Astrocyte of the cerebellum (primary cell): ENCODE measurements around the gene C1orf159.

Experiments used
- DNase-seq: peaks from one replicate; pipeline ENCODE4 v3.0.0-alpha.2; 2011; ENCODE audit warnings: low read depth
- H3K4me3 ChIP-seq: 2 replicates; pipeline ENCODE4 v1.5.1; 2011; ENCODE audit warnings: mild to moderate bottlenecking, low read depth, low read length, moderate library complexity
- CTCF ChIP-seq: IDR thresholded peaks from 2 replicates; pipeline ENCODE4 v1.5.1; 2012; ENCODE audit warnings: low read length, low read depth, moderate library complexity, mild to moderate bottlenecking; ENCODE audit errors: missing control alignments
- in situ Hi-C: cut with HindIII; loops from 2 replicates; pipeline ENCODE4 v1.10.0; 2017; ENCODE audit warnings: low sequenced_read_pairs

The C1orf159 gene

GRCh38 chr1:1162597-1163537 lies 47.0 kb upstream of the C1orf159 start:
- no peak for DNase-seq
- in situ Hi-C loops, result no loop called here
- no peak for TF ChIP-seq CTCF
- no peak overlapping the region for H3K4me3 ChIP-seq

GRCh38 chr1:1161683-1162079 lies 45.8 kb upstream of the C1orf159 start:
- no peak for DNase-seq
- no peak for TF ChIP-seq CTCF
- in situ Hi-C loops, result no loop called here
- H3K4me3 ChIP-seq, result no peak overlapping the region

- in situ Hi-C loops, result no loop called here
- TF ChIP-seq CTCF, result no peak
- no peak overlapping the region for H3K4me3 ChIP-seq
- no peak for DNase-seq
Measured at GRCh38 chr1:1161078-1161682, 45.3 kb upstream of the C1orf159 start.

- no peak overlapping the region for H3K4me3 ChIP-seq
- in situ Hi-C loops, result no loop called here
- no peak for DNase-seq
- TF ChIP-seq CTCF, result no peak
Measured at GRCh38 chr1:1160281-1160930, 44.5 kb upstream of the C1orf159 start.

GRCh38 chr1:1157914-1158710 lies 42.2 kb upstream of the C1orf159 start:
- peak overlapping the region; percentile 41 for H3K4me3 ChIP-seq
- no peak for DNase-seq
- TF ChIP-seq CTCF, result no peak
- in situ Hi-C loops, result no loop called here

- in situ Hi-C loops, result no loop called here
- no peak for TF ChIP-seq CTCF
- H3K4me3 ChIP-seq, result peak overlapping the region; percentile 41
- peak; percentile 46 for DNase-seq
Measured at GRCh38 chr1:1157426-1157913, 41.6 kb upstream of the C1orf159 start.
